CD14-positive monocyte (primary cell): Measurements from ENCODE around the gene CCN6. TPM values are rescaled to one million over a fixed set of nuclear protein-coding genes. Genes with fewer than 3 reads are reported as not detected.

ENCODE experiments used
- DNase-seq, 3 donors: peaks; one replicate each; pipeline ENCODE4 v3.0.0-alpha.2; 2011 to 2022
- H2AFZ ChIP-seq: 2 replicates; pipeline ENCODE4 v1.6.0; 2012; ENCODE audit warnings: mild to moderate bottlenecking, low read depth, low read length, inconsistent platforms; ENCODE audit not compliant: insufficient read depth, poor library complexity, severe bottlenecking
- H3K27ac ChIP-seq, 2 donors: 1 replicate in 1 of 2; 2 replicates in 1 of 2; pipeline ENCODE4 v1.5.1; 2012 to 2013; ENCODE audit warnings: low read length in 2 of 2, control low read depth in 1 of 2, inconsistent platforms in 1 of 2, low read depth in 1 of 2, mild to moderate bottlenecking in 1 of 2
- H3K27me3 ChIP-seq, 2 donors: one replicate each; pipeline versions ENCODE4 v1.6.0 to v1.6.1; 2011 to 2013; ENCODE audit warnings: low read length in 2 of 2; ENCODE audit not compliant: control insufficient read depth in 2 of 2, insufficient read depth in 2 of 2
- H3K36me3 ChIP-seq, 2 donors: replicated peaks in 1 of 2; 1 replicate in 1 of 2; 2 replicates in 1 of 2; pipeline versions ENCODE4 v1.5.1 to v1.6.1; 2012 to 2013; ENCODE audit warnings: low read length in 2 of 2, control low read depth in 1 of 2, inconsistent platforms in 1 of 2, mild to moderate bottlenecking in 1 of 2; ENCODE audit not compliant: insufficient read depth in 2 of 2, control insufficient read depth in 1 of 2
- H3K4me1 ChIP-seq, 2 donors: 1 replicate in 1 of 2; 2 replicates in 1 of 2; pipeline versions ENCODE4 v1.5.1 to v1.6.1; 2012 to 2013; ENCODE audit warnings: low read length in 2 of 2, control low read depth in 1 of 2, inconsistent platforms in 1 of 2, mild to moderate bottlenecking in 1 of 2, moderate library complexity in 1 of 2; ENCODE audit not compliant: insufficient read depth in 2 of 2, control insufficient read depth in 1 of 2
- H3K4me2 ChIP-seq: replicated peaks from 2 replicates; pipeline ENCODE3; 2012; ENCODE audit warnings: low read length, moderate library complexity, mild to moderate bottlenecking; ENCODE audit not compliant: poor library complexity, severe bottlenecking; ENCODE audit errors: extremely low read depth
- H3K4me3 ChIP-seq, 3 experiments: fragments of 200-600 bp in 1 of 3; sonication (generic) in 1 of 3; replicated peaks in 1 of 3; 1 replicate in 2 of 3; 2 replicates in 1 of 3; pipeline ENCODE4 v1.5.1; 2011 to 2013; ENCODE audit warnings: low read length in 3 of 3, mild to moderate bottlenecking in 3 of 3, control low read depth in 2 of 3, low read depth in 2 of 3, inconsistent platforms in 1 of 3, moderate library complexity in 1 of 3
- H3K79me2 ChIP-seq: 2 replicates; pipeline ENCODE4 v1.6.0; 2012; ENCODE audit warnings: mild to moderate bottlenecking, control low read depth, inconsistent platforms, low read length, moderate library complexity; ENCODE audit not compliant: insufficient read depth
- H3K9ac ChIP-seq: 2 replicates; pipeline ENCODE4 v1.6.0; 2017; ENCODE audit warnings: low read length, mild to moderate bottlenecking; ENCODE audit not compliant: insufficient read depth, poor library complexity, severe bottlenecking
- H3K9me3 ChIP-seq, 2 donors: replicated peaks in 1 of 2; 1 replicate in 1 of 2; 2 replicates in 1 of 2; pipeline versions ENCODE4 v1.5.1 to v1.6.1; 2012 to 2013; ENCODE audit warnings: low read length in 2 of 2, control low read depth in 1 of 2; ENCODE audit not compliant: control insufficient read depth in 1 of 2, insufficient read depth in 1 of 2
- H4K20me1 ChIP-seq: 2 replicates; pipeline ENCODE4 v1.6.0; 2012; ENCODE audit warnings: mild to moderate bottlenecking, low read length, control low read depth, moderate library complexity; ENCODE audit not compliant: insufficient read depth
- H3K27ac Mint-ChIP-seq, 7 donors: one replicate each; pipeline ENCODE4 v1.8.0; 2020; ENCODE audit warnings: mild to moderate bottlenecking in 7 of 7, mixed read lengths in 7 of 7, moderate library complexity in 6 of 7, inconsistent platforms in 2 of 7
- H3K27me3 Mint-ChIP-seq, 3 donors: one replicate each; pipeline ENCODE4 v1.8.0; 2021 to 2022; ENCODE audit warnings: low read depth in 3 of 3, mild to moderate bottlenecking in 3 of 3, mixed read lengths in 3 of 3, moderate library complexity in 3 of 3, inconsistent platforms in 1 of 3
- H3K36me3 Mint-ChIP-seq, 2 donors: one replicate each; pipeline ENCODE4 v1.8.0; 2020; ENCODE audit warnings: mixed read lengths in 2 of 2, inconsistent platforms in 1 of 2, mild to moderate bottlenecking in 1 of 2
- H3K4me1 Mint-ChIP-seq: one replicate; pipeline ENCODE4 v1.8.0; 2020; ENCODE audit warnings: mild to moderate bottlenecking, mixed read lengths
- H3K4me3 Mint-ChIP-seq, 2 donors: one replicate each; pipeline ENCODE4 v1.8.0; 2020; ENCODE audit warnings: mild to moderate bottlenecking in 2 of 2, mixed read lengths in 2 of 2, moderate library complexity in 1 of 2
- H3K9me3 Mint-ChIP-seq, 7 donors: one replicate each; pipeline ENCODE4 v1.8.0; 2020 to 2022; ENCODE audit warnings: mixed read lengths in 7 of 7, mild to moderate bottlenecking in 6 of 7, moderate library complexity in 6 of 7, inconsistent platforms in 2 of 7
- WGBS: methylation state at CpG from one replicate; pipeline ENCODE4 v1.1.5; 2013; ENCODE audit warnings: missing lambda C conversion rate; ENCODE audit not compliant: insufficient coverage; 5-methylcytosine and 5-hydroxymethylcytosine counted together
- intact Hi-C, 2 donors: fragments of 100-400 bp; cut with micrococcal nuclease; formaldehyde crosslinking; loops; one replicate each; pipeline versions ENCODE4 v1.15.0 to v1.15.1; 2023
- polyA plus RNA-seq, 3 donors: library from polyadenylated mRNA; depleted of rRNA in 1 of 3; unstranded in 2 of 3; stranded (reverse) in 1 of 3; fragments of 300-500 nt in 2 of 3; fragments of >200 nt in 1 of 3; fragmentation: Illumina TruSeq in 2 of 3; gene quantifications; 1 replicate in 2 of 3; 2 replicates in 1 of 3; pipeline ENCODE4 v1.2.3, GENCODE V29; 2012 to 2021
- TF ChIP-seq, protein P1 (sequence below): fragments of 200-600 bp; IDR thresholded peaks from one replicate; pipeline ENCODE4 v1.8.0; 2022; ENCODE audit warnings: antibody characterized with exemption, mild to moderate bottlenecking

CCN6 gene
- polyA plus RNA-seq, 3 donors: not detected

DNA sequence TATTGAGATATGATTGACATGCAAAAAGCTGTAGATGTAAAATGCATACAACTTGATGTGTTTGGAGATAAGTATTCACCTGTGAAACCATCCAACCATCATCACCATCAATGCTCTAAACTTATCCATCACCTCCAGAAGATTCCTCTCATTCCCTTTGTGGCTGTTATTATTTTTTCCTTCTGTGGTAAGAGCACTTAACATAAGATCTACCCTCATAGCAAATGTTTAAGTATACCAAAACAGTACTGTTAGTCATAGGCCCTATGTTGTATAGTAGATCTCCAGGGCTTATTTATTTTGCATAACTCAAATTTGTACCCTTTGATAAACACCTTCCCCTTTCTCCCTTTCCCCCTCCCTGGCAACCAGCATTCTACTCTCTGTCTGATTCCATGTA is 31.2 kb upstream of the CCN6 start:
- no peaks in the 10 kb centered on the region for H3K9me3 ChIP-seq
- intact Hi-C loops: no loop called here
- no peaks in the 10 kb centered on the region for H3K79me2 ChIP-seq
- H3K9me3 Mint-ChIP-seq: peaks cover 0 to 8% (median 4%) of the 10 kb centered on the region in 7 donors
- H3K36me3 Mint-ChIP-seq: no peaks in the 10 kb centered on the region
- no peaks in the 10 kb centered on the region for H4K20me1 ChIP-seq
- H3K27me3 Mint-ChIP-seq: peaks cover 0 to 4% (median 0%) of the 10 kb centered on the region in 3 donors
- H3K9ac ChIP-seq: no peak overlapping the region
- no peaks in the 10 kb centered on the region for H3K4me1 ChIP-seq
- H3K4me2 ChIP-seq: no peak overlapping the region
- H3K27ac ChIP-seq: no peak overlapping the region
- no peaks in the 10 kb centered on the region for H3K27me3 ChIP-seq
- no peak overlapping the region for H3K4me3 Mint-ChIP-seq
- no peaks in the 10 kb centered on the region for H3K36me3 ChIP-seq
- H3K27ac Mint-ChIP-seq: no peak overlapping the region
- no peak overlapping the region for H2AFZ ChIP-seq
- H3K4me3 ChIP-seq: no peak overlapping the region
- no peaks in the 10 kb centered on the region for H3K4me1 Mint-ChIP-seq
- no peak for DNase-seq
- TF ChIP-seq, protein P1, sequence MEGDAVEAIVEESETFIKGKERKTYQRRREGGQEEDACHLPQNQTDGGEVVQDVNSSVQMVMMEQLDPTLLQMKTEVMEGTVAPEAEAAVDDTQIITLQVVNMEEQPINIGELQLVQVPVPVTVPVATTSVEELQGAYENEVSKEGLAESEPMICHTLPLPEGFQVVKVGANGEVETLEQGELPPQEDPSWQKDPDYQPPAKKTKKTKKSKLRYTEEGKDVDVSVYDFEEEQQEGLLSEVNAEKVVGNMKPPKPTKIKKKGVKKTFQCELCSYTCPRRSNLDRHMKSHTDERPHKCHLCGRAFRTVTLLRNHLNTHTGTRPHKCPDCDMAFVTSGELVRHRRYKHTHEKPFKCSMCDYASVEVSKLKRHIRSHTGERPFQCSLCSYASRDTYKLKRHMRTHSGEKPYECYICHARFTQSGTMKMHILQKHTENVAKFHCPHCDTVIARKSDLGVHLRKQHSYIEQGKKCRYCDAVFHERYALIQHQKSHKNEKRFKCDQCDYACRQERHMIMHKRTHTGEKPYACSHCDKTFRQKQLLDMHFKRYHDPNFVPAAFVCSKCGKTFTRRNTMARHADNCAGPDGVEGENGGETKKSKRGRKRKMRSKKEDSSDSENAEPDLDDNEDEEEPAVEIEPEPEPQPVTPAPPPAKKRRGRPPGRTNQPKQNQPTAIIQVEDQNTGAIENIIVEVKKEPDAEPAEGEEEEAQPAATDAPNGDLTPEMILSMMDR: no peak

GRCh38 chr6:112024464-112024863 is 29.4 kb upstream of the CCN6 start:
- no peaks in the 10 kb centered on the region for H3K27me3 ChIP-seq
- no peak overlapping the region for H3K4me3 Mint-ChIP-seq
- intact Hi-C loops: no loop called here

More at GRCh38 chr6:112024464-112024863, 29.4 kb upstream of the CCN6 start:
- Histone ChIP-seq H3K27ac (no peak overlapping the region), H3K4me3 (no peak overlapping the region), H3K9ac (no peak overlapping the region), H3K9me3 (no peaks in the 10 kb centered on the region), H3K4me1 (no peaks in the 10 kb centered on the region), H4K20me1 (no peaks in the 10 kb centered on the region), H3K79me2 (no peaks in the 10 kb centered on the region), H2AFZ (no peak overlapping the region), H3K4me2 (no peak overlapping the region), H3K36me3 (no peaks in the 10 kb centered on the region)
- 96% methylated on average over 4 of the region's 4 CpGs for WGBS
- H3K27me3 Mint-ChIP-seq: peaks cover 0 to 4% (median 0%) of the 10 kb centered on the region in 3 donors
- H3K4me1 Mint-ChIP-seq: no peaks in the 10 kb centered on the region
- no peaks in the 10 kb centered on the region for H3K36me3 Mint-ChIP-seq
- peaks cover 0 to 8% (median 4%) of the 10 kb centered on the region in 7 donors for H3K9me3 Mint-ChIP-seq
- TF ChIP-seq, protein P1: no peak
- no peak overlapping the region for H3K27ac Mint-ChIP-seq
- DNase-seq: no peak
